Endometrial microvascular endothelial cells (primary cell): ENCODE measurements around the gene RASL11B. TPM values are rescaled to one million over a fixed set of nuclear protein-coding genes. Genes with fewer than 3 reads are reported as not detected.

Source experiments
- in situ Hi-C: cut with HindIII; loops from 2 replicates; pipeline ENCODE4 v1.10.0; 2017; ENCODE audit warnings: low sequenced_read_pairs, low pct_unique_long_range_greater_than_20kb; ENCODE audit errors: inconsistent ontology term
- total RNA-seq: library from RNA; depleted of rRNA; stranded (reverse); fragments of >200 nt; gene quantifications from one replicate; pipeline ENCODE4 v1.2.3, GENCODE V29; 2015; ENCODE audit errors: inconsistent ontology term

RASL11B gene
- total RNA-seq, 1 donor from 2014 or later, result not detected

DNA sequence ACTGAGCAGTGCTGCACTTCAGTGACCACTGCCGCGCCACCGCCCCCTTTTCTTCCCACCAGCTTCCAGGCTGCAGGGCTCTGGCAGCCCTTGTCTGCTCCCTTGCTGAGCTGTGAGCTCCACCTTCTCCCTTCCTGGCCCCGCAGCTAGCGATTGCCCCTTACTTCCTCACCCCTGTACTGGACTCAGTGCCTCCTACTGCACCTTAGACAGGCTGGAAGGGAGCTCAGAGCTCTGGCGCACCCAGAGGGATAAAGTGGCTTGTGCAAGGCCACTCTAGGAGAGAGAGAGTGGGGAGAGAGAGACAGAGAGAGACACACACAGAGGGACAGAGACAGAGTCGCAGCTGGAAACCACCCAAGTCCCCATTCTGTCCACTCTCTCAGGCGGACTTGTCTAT, 6.0 kb downstream of the RASL11B start:
- in situ Hi-C loops, result no loop called here

DNA sequence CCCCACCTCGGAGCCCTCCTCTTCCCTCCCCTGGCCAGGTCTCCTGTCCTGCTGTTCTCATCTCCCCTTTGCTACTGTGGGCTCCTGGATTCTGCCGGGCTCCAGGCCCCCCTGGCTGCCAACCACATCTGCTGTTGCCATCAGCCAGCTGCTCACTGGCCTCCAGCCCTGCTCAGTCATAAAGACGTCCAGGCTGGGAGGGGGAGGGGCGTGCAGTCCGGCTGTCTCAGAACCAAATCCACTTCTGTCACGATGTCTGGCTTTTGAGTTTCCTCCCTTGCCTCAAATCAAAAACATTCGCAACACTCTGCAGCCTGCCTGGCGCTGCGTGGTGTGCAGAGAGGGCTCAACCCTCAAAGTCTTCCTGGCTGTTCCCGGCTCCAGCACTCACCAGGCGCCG, 7.1 kb downstream of the RASL11B start:
- in situ Hi-C loops, result no loop called here

DNA sequence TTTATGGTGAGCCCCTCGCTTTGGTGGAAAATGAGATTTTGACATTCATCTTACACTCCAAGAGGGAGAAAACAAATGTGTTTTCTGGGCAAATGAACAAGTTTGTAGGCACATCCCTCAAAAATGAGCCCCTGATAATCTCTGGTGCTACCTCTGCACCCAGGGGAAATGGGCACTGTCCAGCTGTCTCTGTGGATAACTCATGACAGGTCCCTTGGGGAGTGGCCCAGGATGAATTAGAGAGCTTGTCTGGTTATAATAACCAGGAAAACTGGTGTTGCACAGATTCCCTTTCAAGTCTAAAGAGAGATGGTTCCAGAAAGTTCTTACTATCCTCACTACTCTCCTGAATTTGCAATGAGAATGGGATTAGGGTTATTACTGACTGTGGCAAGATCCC, 7.5 kb downstream of the RASL11B start:
- in situ Hi-C loops, result no loop called here

DNA sequence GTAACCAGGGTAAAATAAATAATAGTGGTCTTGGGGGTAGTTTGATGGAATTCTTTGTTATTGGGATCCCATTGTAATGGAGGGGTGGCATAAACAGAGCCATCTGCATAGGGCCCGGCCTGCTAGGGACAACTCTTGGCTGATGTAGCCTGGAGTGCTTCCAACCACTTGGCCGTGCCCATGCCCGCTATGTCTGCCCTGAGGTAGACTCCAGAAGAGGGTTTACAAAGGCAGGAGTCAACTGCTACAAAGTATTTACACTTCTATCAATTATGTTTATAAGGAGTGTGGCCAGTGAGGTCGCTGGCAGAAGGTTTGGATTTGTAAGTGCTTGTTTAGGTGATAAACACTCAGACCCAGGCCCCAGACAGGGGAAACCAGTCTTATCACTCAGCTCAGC, 8.1 kb downstream of the RASL11B start:
- in situ Hi-C loops, result no loop called here

DNA sequence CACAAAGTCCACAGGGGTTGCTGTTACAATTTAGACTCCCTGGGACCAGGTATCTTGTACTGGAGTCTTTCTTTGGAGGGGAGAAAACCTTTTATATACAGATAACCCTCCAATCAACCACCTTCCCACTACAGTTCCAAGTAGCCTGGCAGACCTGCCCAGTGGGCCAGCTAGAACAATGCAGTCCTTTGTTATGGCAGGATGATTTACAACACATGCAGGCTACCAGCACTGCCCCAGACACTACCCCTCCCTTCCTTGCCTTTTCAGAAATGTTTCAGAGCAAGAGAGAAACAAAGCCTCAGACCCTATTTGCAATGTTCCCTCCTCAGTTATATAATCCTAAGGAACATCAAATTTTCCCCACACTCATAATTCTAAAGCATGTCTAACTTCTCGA, 11.1 kb downstream of the RASL11B start:
- in situ Hi-C loops, result no loop called here

DNA sequence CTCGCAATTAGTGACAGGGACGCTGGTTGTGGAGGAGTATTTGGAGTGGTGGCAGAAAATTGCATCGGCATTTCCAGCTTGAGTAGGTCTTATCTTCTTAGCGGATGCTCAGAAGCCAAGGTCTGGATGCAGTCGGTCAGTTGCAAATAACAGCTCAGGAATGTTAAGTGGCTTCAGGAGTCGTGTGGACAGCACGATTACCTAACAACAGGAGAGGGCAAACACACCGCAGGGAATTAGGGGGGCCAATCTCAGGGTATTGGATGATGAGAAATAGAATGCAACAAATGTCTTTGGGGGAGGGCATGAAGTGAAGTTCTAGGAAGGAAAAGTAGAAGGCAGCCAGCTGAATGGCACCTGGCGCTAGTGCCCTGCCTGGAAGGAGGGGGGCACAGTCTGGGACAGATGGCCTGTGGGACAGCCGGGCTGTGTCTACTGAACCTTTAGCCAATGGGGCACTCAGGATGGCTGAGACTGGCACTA, 11.8 kb downstream of the RASL11B start:
- in situ Hi-C loops, result no loop called here

DNA sequence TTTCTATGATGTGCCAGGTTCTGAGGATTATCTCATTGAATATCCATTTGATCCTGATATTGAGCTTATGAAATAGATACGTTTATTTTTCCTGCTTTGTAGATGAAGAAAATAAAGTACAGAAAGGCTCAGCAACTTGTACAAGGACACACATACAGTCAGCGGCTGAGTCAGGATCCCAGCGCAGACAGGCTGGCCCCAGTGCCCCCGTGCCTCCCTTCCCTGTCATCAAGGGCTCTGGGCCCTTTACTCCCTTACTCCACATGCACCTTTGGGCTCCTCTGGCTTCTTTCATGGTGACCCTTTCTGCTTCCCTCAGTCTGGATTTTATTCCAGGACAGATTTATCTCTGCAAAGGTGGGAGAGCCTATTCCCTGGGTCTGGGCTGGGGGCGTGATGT, 12.8 kb downstream of the RASL11B start:
- in situ Hi-C loops, result no loop called here

DNA sequence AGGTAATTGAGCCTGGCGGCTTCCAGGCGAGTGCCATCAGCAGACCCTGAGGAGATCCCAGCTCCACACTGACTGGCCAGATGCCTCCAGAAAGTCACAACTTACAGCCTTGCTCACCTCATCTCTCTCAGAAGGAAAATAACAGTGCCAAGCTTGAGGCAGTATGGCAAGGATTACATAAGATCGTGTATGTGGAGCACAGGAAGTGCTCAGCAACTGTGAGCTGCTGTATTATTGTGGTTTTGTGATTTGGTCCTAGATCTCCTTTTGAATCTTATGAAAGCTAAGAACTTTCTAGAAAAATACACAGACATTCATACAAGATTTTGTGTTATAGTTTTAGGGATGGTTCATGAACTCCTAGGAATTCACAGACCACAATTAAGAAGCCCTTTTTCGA, 14.0 kb downstream of the RASL11B start:
- in situ Hi-C loops, result no loop called here

DNA sequence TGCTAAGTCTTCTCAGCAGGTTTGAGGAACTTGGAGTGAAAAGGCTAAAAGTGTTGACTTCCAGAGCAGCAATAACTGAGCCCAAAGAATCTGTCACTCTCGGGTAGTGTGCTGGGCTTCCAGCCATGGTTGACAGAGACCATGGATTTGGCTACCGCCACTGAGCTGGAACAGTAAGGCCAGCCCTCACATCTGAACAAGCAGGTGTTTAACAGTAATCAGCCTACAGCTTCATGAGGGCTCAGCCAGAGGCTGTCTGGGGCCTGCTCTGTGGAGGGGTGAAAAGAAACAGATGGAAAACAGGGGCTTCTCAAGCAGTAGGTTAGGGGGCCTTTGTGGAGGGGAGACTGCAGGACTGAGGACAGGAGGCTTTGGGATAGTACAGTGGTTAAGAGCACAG, 14.9 kb downstream of the RASL11B start:
- in situ Hi-C loops, result no loop called here

DNA sequence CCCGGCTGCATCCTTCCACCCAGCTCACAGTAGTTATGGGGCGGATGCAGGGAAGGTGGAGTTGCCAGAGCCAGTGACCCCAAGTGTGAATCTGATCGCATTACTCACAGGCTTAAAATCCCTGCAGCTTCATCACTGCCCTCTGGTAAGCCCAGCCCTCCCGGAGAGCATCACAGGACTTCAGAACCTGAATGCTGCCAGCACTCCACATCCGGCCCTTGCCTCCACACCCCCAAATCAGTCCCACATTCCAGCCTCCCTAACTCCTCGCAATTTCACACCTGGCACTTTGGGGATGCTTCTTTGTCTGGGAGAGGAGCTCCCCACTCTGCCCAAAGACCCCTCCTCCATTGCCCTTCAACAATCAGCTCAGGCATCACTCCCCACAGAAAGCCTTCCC, 15.6 kb downstream of the RASL11B start:
- in situ Hi-C loops, result no loop called here

DNA sequence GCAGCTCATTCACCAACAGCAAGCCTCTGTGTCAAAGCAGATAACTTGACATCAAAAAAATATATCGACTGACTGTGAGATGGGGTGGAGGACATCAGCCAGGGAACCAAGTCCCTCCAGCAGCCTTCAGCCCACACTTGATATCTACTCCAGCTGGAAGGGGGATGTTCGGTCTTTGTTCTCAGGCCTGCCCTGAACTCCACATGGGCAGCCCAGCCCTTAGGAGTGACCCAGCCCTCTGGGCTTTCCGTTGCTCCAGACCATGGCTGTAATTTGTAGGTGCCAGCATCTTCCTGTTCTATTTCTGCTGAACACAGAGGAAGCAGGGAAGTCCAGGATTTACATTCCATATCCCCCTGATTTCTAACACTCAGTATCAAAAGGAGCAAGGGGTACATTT, 17.4 kb downstream of the RASL11B start:
- in situ Hi-C loops, result no loop called here

DNA sequence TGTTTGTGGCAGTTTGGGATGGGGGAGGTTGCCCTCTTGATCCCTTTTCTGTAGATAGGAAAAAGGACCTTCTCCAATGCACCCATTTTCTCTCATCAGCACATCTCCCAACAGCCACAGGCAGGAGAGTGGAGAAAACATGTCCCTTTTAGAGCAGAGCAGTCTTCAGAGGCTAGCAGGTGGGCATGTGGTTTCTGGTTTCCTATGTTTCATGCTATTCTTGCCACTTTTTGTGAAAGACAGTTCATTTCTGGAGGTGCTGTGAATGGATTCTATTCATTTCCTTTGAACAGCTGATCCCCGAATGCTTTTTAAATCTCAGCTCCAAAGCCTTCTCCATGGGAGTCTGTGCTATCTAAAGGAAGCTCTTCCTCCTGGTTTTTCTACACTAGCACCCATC, 18.9 kb downstream of the RASL11B start:
- in situ Hi-C loops, result no loop called here

DNA sequence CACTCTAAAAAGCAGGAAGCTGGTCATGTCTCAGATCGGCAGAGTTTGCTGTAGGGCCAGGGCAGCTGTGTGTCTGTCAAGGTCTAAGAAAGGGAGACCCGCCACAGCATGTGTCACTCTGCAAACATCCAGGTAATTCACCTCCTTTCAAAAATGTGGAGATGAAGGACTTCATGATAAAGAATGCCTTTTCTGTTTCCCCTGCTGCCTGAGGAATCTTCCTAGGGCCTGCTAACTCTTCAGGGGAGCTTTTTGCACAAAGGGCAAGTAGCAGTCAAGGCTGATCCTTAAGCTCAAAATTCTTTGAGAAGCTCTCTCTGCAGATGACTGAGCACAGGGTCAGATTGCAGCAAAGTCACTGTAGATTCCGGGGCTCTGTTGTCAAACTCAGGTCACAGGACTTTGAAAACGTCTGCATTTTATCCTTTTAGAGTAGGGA, 21.1 kb downstream of the RASL11B start:
- in situ Hi-C loops, result no loop called here

DNA sequence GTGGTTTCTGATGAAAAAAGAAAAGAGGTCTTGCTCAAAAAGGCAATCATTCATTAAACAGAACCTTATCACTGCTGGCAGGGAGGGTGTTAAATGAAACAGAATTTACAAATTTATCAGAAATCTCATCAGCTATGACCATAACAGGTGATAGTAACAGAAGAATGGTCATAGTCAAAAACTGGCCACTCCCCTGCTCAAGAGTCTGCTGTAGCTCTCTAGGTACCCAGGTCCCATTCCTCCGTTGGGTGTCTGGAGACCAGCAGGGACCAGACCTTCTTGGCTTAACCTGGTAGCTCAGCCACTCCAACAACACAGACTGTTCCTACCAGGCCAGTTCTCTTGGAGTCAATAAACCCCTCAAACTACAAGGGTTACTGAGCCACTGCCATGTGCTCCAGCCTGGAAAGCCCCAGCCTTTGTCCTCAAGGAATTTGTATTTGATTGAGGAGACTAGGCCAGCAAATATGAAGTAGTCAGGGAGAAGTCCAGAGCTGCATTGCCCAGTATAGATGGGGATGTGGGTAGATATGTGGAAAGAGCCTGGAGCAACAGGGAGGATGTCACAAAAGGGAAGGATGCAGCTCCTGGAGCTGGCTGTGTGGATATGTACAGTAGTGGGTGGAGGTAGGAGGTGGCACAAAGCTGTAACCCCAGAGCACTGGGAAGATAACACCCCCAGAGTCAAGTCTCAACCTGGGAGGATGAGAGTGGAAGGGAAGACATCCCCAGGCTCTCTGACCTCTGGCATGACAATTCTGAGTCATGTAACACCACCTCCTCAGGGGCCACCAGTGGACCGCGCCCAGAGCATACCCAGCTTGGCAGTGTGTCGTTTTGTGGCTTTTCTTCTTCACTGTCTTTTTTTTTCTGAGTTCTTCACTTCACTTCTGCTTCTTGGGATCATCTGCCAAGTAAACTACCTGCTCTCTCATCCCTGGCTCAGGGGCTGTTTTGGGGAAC, 21.9 kb downstream of the RASL11B start:
- in situ Hi-C loops, result no loop called here

DNA sequence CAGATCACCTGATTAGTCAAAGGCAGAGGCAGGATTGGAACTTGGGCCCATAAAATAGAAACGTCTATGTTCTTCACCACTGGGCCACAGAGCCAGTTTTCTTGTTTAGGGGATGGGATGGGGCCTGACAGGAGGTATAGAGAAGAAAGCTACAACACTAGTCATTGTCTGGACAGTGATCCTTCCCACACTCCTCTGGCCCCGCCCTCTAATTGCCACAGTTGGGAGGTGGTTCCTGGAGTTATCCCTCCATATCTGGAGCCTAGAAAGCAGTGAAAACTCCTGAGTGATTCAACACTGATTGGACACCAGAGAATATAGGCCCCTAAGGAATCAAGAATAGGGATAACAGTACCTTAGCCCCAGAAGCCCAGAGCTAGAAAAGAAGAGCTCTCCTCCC, 22.9 kb downstream of the RASL11B start:
- in situ Hi-C loops, result no loop called here

DNA sequence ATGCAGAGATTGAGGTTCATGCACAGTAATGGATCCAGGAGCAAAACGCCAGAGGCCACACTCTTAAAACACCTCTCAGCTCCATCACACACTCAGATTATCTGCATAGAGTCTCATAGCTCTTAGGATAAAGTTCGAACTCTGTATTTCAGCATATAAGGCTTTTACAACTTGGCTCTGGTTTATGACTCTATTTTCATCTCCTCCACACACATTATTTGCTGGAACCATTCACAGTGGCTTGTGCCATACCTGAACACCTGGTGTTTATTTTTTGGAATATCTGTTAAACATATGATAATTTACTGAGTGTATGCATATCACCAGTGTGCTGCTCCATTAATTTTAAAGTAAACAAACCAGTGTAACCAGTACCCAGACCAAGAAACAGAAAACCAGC, 27.2 kb downstream of the RASL11B start:
- in situ Hi-C loops, result no loop called here

DNA sequence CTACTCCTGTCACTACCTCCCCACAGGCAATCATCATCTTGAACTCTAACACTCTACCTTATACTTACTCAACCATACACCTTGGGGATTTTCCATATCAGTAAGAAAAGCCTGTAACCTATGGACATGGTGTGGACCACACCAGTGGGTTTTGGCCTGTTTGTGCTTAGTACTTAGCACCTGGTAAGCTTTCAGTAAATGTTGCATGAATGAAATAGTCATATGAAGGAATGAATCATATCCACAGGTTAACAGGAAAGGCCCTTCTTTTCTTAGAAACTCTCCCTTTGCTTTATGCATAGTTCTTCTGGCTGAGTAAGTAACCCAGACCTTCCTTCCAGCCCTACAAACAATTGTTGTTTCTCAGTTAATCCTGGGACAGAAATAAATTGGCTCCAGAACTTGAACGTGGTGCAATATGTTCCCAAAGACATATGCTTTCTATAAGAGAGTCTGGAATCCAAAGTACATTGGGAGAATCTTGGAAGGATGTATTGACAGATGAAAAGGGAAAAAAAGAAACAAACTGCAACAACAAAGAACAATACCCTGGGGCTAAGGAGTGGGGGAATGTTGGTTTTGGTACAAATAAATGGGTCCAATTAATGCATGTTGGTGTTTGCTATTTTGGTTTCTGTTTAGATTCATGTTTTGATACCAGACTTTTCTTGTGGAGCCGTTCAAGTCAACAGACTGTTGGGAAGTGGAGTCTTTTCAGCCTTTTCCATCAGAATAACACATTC, 27.8 kb downstream of the RASL11B start:
- in situ Hi-C loops, result no loop called here

DNA sequence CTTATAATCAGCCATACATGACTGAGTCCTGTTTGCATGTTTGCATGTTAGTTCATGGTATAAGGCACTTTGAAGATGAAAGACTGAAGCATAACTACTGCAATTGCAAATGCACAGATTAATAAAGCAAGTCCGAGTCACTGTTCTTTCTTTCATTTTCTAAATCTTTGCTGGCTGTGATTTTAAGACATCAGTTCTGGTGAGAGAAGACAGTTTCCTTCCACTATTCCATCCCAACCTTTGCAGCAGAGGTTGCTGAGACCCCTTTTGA, 28.3 kb downstream of the RASL11B start:
- in situ Hi-C loops, result no loop called here

DNA sequence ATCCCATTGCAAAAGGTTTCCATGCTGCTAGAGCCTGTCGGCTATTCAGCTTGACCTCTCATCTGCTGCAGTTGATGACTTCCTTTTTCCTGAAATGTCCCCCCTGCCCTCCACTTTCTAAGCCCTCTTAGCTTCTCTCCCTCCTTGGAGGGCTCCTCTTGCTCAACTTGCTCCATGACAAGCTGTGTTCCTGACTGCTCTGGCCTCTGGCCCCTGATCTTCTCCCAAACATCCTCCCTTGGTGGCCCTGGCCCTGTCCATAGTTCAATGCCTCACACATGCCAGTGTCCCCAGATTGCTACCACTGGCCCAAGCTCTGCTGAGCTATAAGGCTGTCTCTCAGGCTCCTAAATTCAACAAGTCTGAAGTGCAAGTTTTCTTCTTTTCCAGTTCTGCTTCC, 29.6 kb downstream of the RASL11B start:
- in situ Hi-C loops, result no loop called here

DNA sequence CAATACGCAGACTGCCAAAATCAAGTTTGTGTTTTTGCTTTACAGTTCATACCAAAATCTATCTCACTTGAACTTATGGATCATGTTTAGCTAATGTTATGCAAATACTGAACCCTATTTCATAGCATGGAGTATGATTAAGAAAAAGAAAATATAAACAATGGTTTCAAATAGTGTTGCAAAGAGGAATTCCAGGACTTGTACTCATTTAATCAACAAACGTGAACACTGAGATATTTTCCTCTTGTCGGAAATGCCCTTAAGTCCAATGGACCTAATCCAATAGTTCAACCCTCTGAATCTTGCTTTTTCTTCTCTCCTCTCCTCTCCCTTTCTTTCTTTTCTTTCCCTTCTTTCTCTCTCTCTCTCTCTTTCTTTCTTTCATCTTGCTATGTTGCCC, 30.8 kb downstream of the RASL11B start:
- in situ Hi-C loops, result no loop called here
